DMS153 treated with DMSO at 0.1 percent for 48 hours (cell line): ENCODE results near the gene LARP6.
A peak's percentile ranks its signal among the peaks of the same experiment; 100 is the strongest.
"Not testable (repeated sequence)": the region's sequence is repeated elsewhere in the genome, so short reads cannot be mapped to it uniquely, and the experiment has no call there.

Experiments
- DNase-seq: peaks from one replicate; lab custom pipeline; 2025; ENCODE audit not compliant: unreplicated experiment; lab: John Stamatoyannopoulos, UW

The LARP6 gene

DNA sequence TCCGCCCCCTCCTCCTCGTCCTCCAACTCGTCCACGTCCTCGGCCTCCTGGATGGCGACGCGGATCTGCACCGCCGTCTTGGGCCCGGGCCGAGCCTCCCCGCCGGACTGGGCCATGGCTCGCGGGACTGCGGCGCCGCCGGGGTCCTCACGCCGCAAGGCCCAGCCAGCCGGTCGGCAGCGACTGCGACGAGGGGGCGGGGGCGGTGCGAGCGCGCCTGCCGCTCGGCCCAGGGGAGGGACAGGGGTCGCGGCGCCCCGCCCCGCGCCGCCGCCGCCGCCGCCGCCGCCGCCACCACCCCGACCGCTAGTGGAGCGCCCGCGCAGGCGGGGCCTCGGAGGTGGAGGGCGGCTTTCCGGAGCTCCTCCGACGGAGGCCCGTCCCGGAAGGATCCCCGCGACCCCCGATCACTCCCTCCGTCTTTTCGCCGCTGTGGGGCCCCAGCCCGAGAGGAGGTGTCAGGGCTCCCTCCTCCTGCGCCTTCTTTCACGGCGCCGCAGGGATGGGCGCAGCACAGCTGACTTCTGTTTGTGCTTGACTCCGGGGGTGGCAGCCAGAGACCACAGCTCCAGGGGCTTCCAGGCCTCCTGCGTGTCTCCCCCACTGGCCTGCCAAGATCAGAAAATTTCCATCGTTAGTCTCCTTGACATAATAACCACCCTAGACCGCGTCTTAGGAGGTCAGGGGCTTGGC lies at the start of gene LARP6:
Gene LARP6 (minus strand): TSS at position 185 of the 693 bp plus-strand sequence. CDS start 69 bp downstream, at position 116.
- DNase-seq: no peak

GRCh38 chr15:70902107-70902506 lies 48.1 kb upstream of the LARP6 start:
- no peak for DNase-seq

DNA sequence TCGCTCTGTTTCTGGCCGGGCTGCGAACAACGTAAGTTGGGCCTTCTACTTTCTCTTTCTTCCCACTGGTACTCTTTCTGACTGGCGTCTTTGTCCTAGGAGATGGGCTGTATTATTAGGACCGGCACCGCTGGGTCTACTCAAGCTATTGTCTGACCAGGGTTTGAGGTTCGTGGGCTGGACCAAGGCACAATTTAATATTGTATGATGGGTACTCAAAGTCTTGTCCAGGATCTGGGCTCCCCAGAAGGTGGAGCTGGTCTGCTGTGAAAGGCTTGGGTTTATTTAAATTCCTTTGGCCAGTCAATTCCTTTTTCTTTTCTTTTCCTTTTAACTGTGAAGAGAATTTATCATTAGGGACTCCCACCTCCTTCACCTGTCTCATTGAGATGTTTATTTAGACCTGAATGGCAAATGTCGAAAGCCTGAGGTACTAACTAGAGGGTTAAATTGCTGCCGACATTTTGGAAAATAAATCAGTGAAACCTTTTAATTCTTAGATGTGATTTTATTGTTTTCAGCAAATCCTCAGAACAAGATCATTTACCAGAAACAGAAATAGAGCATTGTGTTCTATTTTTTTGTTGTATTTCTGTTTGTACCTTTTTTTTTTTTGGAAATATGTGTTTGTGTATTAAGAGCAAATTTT lies 39.1 kb upstream of the LARP6 start:
- DNase-seq: peak; percentile 23

- peak; percentile 62 for DNase-seq
Measured at GRCh38 chr15:70892002-70892911, 38.3 kb upstream of the LARP6 start, which contains the start of the genes LRRC49 and THAP10. TSS of gene LRRC49 (plus strand) at chr15:70892826. CDS start at chr15:70892895, 69 bp downstream. TSS of gene THAP10 (minus strand) at chr15:70892433. CDS start at chr15:70892272, 161 bp downstream.

GRCh38 chr15:70882361-70882760 lies 28.4 kb upstream of the LARP6 start:
- DNase-seq: no peak

DNA sequence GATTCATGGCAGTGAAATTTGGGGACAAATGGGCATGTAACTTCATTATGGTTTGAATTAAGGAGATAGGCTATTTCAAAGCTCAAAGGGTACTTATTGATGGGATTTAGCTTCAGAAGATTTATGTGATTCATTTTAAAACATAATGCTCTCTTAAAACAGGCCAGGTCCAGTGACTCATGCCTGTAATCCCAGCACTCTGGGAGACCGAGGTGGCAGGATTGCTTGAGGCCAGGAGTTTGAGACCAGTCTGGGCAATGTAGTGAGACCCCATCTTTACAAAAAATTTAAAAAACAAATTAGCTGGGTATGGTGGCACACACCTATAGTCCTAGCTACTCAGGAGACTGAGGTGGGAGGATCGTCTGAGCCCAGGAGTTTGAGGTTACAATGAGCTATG lies 26.8 kb upstream of the LARP6 start:
- no peak for DNase-seq

GRCh38 chr15:70879401-70879800 lies 25.4 kb upstream of the LARP6 start:
- DNase-seq: no peak

DNA sequence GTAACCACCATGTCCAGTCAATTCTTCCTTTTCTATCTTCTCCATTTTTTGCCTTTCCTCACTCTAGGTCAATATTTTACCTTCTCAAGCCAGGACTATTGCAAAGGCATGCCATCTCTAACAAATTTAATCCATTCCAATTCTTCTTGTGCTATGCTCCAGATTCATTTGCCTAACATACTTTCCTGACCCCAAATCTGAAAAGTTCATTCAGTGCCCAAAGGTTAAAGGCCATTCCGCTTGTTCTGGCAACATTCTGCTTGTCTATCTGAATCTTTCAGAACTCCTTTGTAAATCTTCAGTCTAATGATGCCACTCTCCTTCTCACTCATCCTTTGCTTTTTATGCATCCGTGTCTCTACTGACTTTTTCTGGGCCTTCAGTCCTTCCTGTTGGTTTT lies 22.7 kb upstream of the LARP6 start:
- no peak for DNase-seq

DNA sequence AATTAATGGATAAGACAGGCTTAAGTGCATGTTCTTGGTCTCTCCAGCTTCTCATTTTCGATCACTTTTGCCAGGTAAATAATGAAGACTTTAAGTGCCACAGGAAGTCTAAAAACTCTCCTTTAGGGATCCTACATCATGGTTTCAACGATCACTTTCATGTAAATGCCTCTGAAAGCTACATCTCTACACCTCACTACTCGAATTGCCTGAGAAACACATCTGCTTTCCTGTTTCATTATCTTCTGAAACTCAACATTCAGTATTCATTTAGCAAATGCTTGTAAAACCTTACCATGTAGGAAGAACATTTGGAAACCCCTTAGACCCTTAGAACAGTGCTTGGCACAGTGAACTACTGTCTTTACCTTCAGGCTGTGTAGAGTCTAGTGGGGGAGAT lies 22.1 kb upstream of the LARP6 start:
- DNase-seq: no peak

DNA sequence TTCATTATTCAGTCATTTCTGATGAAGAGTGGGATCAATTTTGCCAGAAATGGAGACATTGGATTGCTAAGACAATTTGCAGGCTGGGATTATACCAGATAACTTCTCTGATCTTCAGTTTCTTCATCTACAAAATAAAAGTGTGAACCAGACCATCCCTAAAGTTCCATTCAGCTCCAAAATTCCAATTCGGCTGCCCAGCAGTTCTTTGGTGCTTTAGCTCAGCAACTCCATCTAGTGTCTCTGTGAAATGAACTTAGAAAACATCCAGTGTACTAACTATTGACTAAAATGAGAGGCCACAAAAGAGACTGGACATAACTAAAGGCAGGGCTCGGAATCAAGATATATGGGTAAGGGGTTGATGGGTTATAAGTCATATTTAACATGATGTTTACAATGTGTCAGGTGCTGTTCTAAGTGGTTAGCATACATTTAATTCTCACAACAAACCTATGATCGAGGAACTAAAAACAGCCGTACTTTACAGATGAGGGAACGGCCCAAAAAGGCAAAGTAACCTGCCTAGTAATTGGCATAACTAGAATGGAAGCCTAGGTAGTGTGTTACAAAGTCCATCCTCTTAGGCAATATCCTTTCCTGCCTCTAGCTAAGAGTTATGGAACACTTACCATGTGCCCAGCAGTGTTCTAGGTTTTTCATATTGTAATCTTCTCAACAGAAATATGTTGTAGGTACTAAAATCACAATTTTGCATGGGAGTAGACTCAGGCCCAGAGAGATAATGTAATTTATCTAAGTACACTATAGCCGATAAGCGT lies 21.2 kb upstream of the LARP6 start:
- DNase-seq: no peak

DNA sequence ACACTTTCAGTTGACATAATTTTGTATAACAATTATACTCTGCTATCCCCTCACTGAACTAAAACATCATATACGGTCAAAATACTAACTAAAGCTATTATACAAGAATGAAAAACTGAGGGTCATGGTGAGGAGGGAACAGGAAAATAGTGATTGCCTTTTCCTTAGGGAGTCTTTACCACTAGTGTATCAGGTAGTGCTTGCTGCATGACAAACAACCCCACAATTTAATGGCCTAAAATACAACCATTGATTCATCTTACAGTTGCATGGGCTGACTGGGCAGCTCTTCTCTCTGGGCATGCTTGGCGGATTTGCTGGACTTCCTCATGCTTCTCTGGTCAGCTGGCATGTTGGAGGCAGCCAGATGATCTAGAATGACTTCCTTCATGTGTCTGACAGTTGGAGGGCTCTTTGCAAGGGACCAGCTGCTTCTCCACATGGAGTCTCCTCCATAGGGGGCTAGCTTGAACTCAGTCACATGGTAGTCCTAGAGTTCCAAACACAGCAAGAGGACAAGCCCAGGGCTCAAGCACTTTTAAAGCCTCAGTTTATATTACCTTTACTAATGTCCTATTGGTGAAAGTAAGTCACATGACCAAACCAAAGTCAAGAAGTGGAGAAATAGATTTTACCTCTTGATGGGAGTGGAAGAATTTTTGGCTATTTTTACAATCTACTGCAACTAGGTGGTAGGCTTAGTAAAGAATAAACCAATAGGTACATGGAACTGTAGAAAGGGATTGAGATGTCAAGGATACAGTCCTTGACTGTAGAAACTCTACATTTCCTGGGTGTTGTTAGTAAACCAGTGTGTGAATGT lies 19.5 kb upstream of the LARP6 start:
- no peak for DNase-seq

DNA sequence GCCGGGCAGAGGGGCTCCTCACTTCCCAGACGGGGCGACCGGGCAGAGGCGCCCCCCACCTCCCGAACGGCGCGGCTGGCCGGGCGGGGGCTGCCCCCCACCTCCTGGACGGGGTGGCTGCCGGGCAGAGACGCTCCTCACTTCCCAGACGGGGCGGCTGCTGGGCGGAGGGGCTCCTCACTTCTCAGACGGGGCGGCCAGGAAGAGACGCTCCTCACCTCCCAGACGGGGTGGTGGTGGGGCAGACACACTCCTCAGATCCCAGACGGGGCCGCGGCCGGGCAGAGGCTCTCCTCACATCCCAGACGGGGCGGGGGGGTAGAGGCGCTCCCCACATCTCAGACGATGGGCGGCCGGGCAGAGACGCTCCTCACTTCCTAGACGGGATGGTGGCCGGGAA lies 17.5 kb upstream of the LARP6 start:
- DNase-seq: not testable (repeated sequence)

GRCh38 chr15:70870051-70870450 lies 16.1 kb upstream of the LARP6 start:
- DNase-seq: no peak

DNA sequence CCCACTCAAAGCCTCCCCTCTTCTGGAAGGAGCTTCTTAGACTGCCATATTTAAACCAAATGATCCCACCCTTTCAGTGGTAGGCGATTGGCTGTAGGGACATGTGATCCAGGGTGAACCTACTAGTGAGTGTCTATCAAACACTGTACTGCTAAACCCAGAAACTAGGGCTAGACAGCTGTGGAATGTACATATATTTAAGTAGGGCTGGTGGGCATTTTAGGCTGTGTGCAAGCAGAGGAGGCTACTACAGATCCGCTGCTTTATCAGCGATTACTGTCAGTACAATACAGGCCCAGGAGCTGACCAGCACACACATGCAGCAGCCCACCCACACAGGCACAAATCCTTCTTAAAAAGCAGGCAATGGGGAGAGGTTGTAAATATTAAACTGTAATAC lies 15.4 kb upstream of the LARP6 start:
- DNase-seq: no peak

DNA sequence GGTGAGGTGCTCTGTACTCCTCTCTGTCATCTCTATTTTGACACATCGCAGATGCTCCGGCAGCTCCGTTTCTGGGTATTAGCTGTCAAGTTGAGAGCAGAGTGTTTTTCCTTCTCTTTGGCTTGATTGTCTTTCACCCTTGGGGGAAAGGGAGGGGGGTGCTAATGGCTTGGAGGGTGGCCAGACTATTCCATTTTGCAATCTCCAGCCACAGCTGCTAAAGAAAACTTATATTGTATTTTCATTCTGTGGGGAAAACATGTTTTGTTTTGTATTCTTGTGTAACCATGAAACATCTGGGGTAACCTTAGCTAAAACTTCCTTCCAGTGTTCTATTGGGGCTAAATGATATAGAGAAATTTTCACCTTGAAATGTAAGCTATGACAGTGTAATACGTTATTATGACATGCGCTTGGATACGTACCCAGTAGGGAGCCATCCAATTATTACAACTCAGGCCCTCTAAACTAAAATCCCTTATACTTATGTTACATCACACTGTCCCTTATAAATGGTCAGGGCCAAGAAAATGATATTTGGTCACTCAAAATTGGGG lies 14.0 kb upstream of the LARP6 start:
- no peak for DNase-seq

GRCh38 chr15:70866982-70867641 lies 13.2 kb upstream of the LARP6 start:
- no peak for DNase-seq

GRCh38 chr15:70863450-70864218 lies 9.7 kb upstream of the LARP6 start:
- DNase-seq: no peak

DNA sequence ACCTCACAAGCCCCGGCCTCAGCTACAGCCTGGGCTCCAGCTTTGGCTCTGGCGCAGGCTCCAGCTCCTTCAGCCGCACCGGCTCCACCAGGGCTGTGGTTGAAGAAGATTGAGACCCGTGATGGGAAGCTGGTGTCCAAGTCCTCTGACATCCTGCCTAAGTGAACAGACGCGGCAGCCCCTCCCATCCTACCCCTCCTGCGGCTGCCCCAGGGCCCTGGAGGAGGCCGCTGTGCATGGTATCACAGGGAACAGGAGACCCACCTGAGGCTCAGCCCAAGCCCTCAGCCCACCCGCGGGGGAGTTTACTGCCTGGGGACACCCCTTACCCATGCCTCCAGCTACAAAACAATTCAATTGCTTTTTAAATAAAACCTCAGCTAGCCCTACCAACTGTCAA lies 6.0 kb upstream of the LARP6 start:
- DNase-seq: no peak
